Loucy (cell line): ENCODE data around the gene SLC38A10.

Experiments used
- H2AFZ ChIP-seq: fragments of 200-600 bp; sonication (generic); 2 replicates; pipeline ENCODE4 v1.6.0; 2016; ENCODE audit warnings: antibody characterized with exemption, mild to moderate bottlenecking, low read length, moderate library complexity
- H3F3A ChIP-seq: fragments of 200-600 bp; 2 replicates; pipeline ENCODE4 v1.6.0; 2016; ENCODE audit warnings: antibody characterized with exemption, low read depth, mild to moderate bottlenecking
- H3K27me3 ChIP-seq: fragments of 200-600 bp; sonication (generic); 2 replicates; pipeline ENCODE4 v1.6.1; 2014; ENCODE audit warnings: low read length, mild to moderate bottlenecking; ENCODE audit not compliant: insufficient read depth, poor library complexity, severe bottlenecking
- H3K36me3 ChIP-seq: fragments of 200-600 bp; sonication (generic); 2 replicates; pipeline ENCODE4 v1.6.1; 2016; ENCODE audit warnings: low read length; ENCODE audit not compliant: insufficient read depth
- H3K4me1 ChIP-seq: fragments of 200-600 bp; sonication (generic); 2 replicates; pipeline ENCODE4 v1.5.1; 2014; ENCODE audit warnings: low read length, mild to moderate bottlenecking; ENCODE audit not compliant: insufficient read depth, poor library complexity, severe bottlenecking
- H3K4me2 ChIP-seq: fragments of 200-600 bp; sonication (generic); 2 replicates; pipeline ENCODE4 v1.6.0; 2014; ENCODE audit warnings: antibody characterized with exemption, low read length, low read depth, mild to moderate bottlenecking; ENCODE audit not compliant: poor library complexity, severe bottlenecking
- H3K4me3 ChIP-seq: fragments of 200-600 bp; sonication (generic); 2 replicates; pipeline ENCODE4 v1.5.1; 2014; ENCODE audit warnings: low read length, mild to moderate bottlenecking, mixed read lengths; ENCODE audit not compliant: poor library complexity, severe bottlenecking
- H3K79me2 ChIP-seq: fragments of 200-600 bp; sonication (generic); 2 replicates; pipeline ENCODE4 v1.6.1; 2014; ENCODE audit warnings: low read length; ENCODE audit not compliant: insufficient read depth
- H3K9ac ChIP-seq: fragments of 200-600 bp; sonication (generic); 2 replicates; pipeline ENCODE4 v1.6.0; 2014; ENCODE audit warnings: mild to moderate bottlenecking, low read depth, low read length, moderate library complexity; ENCODE audit not compliant: poor library complexity, severe bottlenecking
- H3K9me2 ChIP-seq: fragments of 200-600 bp; sonication (generic); replicated peaks from 2 replicates; pipeline ENCODE4 v1.6.1; 2016; ENCODE audit warnings: low read depth, low read length, mixed read lengths
- H3K9me3 ChIP-seq: fragments of 200-600 bp; sonication (generic); 2 replicates; pipeline ENCODE4 v1.6.1; 2014; ENCODE audit warnings: mild to moderate bottlenecking, antibody characterized with exemption, low read length, low read depth; ENCODE audit not compliant: insufficient read depth
- H4K20me1 ChIP-seq: fragments of 200-600 bp; sonication (generic); 2 replicates; pipeline ENCODE4 v1.6.0; 2014; ENCODE audit warnings: antibody characterized with exemption, low read length, mild to moderate bottlenecking; ENCODE audit not compliant: insufficient read depth, poor library complexity, severe bottlenecking
- CTCF ChIP-seq: fragments of 200-600 bp; sonication (generic); conservative IDR thresholded peaks from 2 replicates; pipeline ENCODE4 v1.5.1; 2014; ENCODE audit warnings: mild to moderate bottlenecking, antibody characterized with exemption, low read length
- EZH2phosphoT487 ChIP-seq: fragments of 200-600 bp; IDR thresholded peaks from 2 replicates; pipeline ENCODE4 v1.6.1; 2018; ENCODE audit warnings: antibody characterized with exemption, mild to moderate bottlenecking, moderate library complexity, borderline replicate concordance

Gene SLC38A10

GRCh38 chr17:81233811-81234505, 61.1 kb downstream of the SLC38A10 start:
- Histone ChIP-seq H3K79me2 (peaks cover 34% of the 10 kb centered on the region), H3K9me3 (no peaks in the 10 kb centered on the region), H3K4me1 (peaks cover 18% of the 10 kb centered on the region), H3K4me2 (no peak overlapping the region), H3K4me3 (no peak overlapping the region), H3K27me3 (no peaks in the 10 kb centered on the region), H2AFZ (no peak overlapping the region), H4K20me1 (peaks cover 6% of the 10 kb centered on the region), H3K9me2 (no peaks in the 10 kb centered on the region), H3F3A (no peaks in the 10 kb centered on the region), H3K9ac (no peak overlapping the region), H3K36me3 (peaks cover 17% of the 10 kb centered on the region; the same call in 1 of the 2 replicates)
- no peak for TF ChIP-seq EZH2phosphoT487
- no peak for TF ChIP-seq CTCF

- no peak for TF ChIP-seq CTCF
- Histone ChIP-seq H3K4me3 (no peak overlapping the region), H3K36me3 (peaks cover 17% of the 10 kb centered on the region; the same call in 1 of the 2 replicates), H3K9me3 (no peaks in the 10 kb centered on the region), H4K20me1 (peaks cover 6% of the 10 kb centered on the region), H3K9ac (no peak overlapping the region), H2AFZ (no peak overlapping the region), H3K27me3 (no peaks in the 10 kb centered on the region), H3K4me1 (peaks cover 18% of the 10 kb centered on the region), H3K9me2 (no peaks in the 10 kb centered on the region), H3F3A (no peaks in the 10 kb centered on the region; the same call in 1 of the 2 replicates), H3K79me2 (peaks cover 29% of the 10 kb centered on the region), H3K4me2 (no peak overlapping the region)
These were observed 61.8 kb downstream of the SLC38A10 start for GRCh38 chr17:81233316-81233715.

- H3K79me2 ChIP-seq = peaks cover 23% of the 10 kb centered on the region
- no peak overlapping the region for H3K4me2 ChIP-seq
- H2AFZ ChIP-seq = no peak overlapping the region
- TF ChIP-seq EZH2phosphoT487 = no peak
- no peak for TF ChIP-seq CTCF
- H3K4me3 ChIP-seq = no peak overlapping the region
- no peaks in the 10 kb centered on the region for H3K9me3 ChIP-seq
- no peaks in the 10 kb centered on the region for H3K27me3 ChIP-seq
- H3K9me2 ChIP-seq = no peaks in the 10 kb centered on the region
- H3K4me1 ChIP-seq = peaks cover 17% of the 10 kb centered on the region
- H3K36me3 ChIP-seq = peaks cover 17% of the 10 kb centered on the region; the same call in 1 of the 2 replicates
- H3F3A ChIP-seq = no peaks in the 10 kb centered on the region; the same call in 1 of the 2 replicates
- peaks cover 6% of the 10 kb centered on the region for H4K20me1 ChIP-seq
- no peak overlapping the region for H3K9ac ChIP-seq
These were observed 62.4 kb downstream of the SLC38A10 start for GRCh38 chr17:81232616-81233241.
